Skin epidermis (tissue), 12 donors: ENCODE data around the gene EPB41L4B.
A peak's percentile ranks its signal among the peaks of the same experiment; 100 is the strongest.
"Not testable (repeated sequence)": the region's sequence is repeated elsewhere in the genome, so short reads cannot be mapped to it uniquely, and the experiment has no call there.

Source experiments
- H3K27ac ChIP-seq, 21 experiments: fragments of 200-600 bp; sonication (generic) in 11 of 21; one replicate each; pipeline ENCODE4 v1.5.0; 2020; ENCODE audit warnings: mild to moderate bottlenecking in 3 of 21, inconsistent platforms in 2 of 21, moderate library complexity in 2 of 21
- H3K4me3 ChIP-seq, 7 experiments: fragments of 200-600 bp; sonication (generic) in 2 of 7; one replicate each; pipeline ENCODE4 v1.5.0; 2020; ENCODE audit warnings: inconsistent platforms in 2 of 7, mild to moderate bottlenecking in 2 of 7, moderate library complexity in 1 of 7

Gene EPB41L4B

DNA sequence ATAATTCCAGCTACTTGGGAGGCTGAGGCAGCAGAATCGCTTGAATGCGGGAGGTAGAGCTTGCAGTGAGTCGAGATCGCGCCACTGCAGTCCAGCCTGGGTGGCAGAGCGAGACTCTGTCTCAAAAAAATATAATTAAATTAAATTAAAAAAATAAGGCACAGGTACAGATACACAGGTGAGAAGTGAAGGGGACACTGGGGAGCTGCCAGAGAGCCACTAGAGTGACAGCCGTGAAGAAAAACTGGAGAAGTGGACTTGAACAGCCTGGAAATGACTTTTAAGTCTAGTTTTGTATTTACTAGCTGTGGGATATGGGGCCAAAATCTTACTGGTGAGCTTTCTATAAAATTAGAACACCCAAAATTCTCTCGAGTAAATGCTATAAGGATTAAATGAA, 15.1 kb downstream of the EPB41L4B start:
- Histone ChIP-seq H3K27ac (no peak overlapping the region), H3K4me3 (no peak overlapping the region)

DNA sequence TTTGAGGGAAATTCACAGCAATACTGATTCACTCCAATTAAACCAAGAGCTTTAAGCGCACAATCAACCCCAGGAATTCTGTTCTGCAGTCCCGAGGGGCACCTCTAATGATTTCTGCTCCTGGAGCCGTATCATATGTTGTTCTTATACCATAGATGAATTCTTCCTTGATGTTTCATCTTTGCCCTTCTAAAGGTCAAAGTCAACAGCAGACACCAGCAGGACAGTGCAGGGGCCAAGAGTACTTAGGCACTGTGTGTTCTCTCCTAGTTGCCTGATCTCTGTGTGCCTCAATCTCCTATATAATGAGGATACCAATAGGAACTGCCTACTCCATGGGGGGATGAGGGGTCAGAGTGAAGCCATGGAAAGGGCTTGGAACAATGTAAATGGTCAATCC, 16.5 kb downstream of the EPB41L4B start:
- Histone ChIP-seq H3K27ac (no peak overlapping the region), H3K4me3 (no peak overlapping the region)

- no peak overlapping the region for H3K4me3 ChIP-seq
- no peak overlapping the region for H3K27ac ChIP-seq
These were observed 17.0 kb downstream of the EPB41L4B start for GRCh38 chr9:109303900-109304299.

GRCh38 chr9:109302606-109303005, 18.3 kb downstream of the EPB41L4B start:
- Histone ChIP-seq H3K27ac (no peak overlapping the region), H3K4me3 (no peak overlapping the region)

- no peak overlapping the region for H3K4me3 ChIP-seq
- no peak overlapping the region for H3K27ac ChIP-seq
These were observed 19.8 kb downstream of the EPB41L4B start for GRCh38 chr9:109301012-109301411.

DNA sequence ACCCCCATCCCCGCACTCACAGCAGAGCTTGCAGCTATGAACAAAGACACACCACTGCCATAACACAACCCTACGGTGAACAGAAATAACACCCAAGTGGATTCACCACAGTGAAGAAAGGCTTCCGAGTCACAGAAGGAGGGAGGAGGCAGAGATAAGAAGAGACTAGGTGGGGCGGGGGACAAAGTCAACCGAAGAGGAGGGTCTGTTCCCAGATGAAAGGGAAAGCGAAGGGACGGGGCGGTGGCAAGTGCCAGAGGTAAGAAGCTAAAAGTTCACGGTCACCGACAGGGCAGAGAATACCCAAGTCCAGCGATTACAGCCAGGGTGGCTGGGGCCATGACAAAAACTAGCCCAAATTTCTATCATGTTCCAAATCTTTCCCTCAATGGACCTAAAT, 21.0 kb downstream of the EPB41L4B start:
- no peak overlapping the region for H3K27ac ChIP-seq

DNA sequence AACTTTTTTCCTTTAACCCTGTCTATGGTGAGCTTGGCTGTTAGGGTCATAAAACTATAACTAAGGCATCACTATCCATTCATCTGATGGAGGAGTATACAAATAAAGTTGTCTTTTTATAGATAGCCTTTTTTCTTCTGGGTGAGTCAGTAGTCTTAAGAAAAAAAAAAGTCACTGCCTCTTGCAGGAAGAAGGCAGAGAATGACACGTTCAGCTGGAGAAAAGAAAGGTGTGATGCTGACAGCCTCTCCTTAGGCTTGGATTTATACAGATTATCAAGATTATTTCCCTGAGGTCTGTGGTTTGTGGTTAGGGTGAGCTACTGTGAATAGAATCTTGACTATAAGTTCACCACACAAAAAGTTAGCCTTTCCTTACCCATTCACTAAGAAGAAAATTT, 23.0 kb downstream of the EPB41L4B start:
- Histone ChIP-seq H3K4me3 (no peak overlapping the region), H3K27ac (no peak overlapping the region)

More for the DNA sequence above, 21.0 kb downstream of the EPB41L4B start:
- H3K4me3 ChIP-seq, result no peak overlapping the region

DNA sequence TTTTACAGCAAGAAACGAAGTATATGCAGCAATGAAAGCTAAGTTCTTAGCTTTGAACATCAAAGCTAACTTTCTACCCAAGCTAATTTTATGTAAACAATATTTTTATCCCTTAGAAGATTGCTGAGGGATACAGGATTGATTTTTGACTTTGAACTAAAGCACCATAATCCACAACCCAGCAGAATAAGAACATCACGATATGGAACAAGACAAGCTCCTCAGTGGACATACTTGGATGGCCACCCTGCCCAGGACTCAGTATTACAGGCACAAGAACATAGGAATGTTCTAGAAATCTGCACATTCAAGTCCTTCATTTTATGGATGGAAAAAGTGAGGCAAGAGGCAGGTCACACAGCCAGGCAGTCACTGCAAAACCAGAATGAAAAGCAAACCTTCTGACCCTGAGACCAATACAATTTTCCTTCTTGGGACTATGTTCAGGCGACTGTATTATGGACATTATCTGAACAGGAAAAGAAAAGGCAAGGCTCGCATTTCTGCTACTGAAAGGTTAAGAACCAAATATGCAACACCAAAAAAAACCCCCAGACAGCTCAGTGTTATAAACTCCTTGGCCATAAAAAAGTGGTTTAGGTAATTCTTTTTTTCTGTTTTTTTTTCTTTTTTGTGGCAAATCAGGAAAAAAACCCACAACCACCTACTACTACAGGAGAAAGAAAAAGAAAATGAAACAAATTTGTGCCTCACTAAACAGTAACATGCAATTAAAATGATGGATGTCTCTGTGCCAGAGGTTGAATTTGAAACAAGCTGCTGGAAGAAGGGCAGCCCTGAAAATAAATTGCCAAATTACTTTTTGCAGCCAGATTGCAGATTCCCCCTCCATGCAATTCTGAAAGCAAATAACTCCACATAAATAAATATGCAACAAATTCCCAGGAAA, 25.4 kb downstream of the EPB41L4B start:
- Histone ChIP-seq H3K27ac (no peak overlapping the region), H3K4me3 (no peak overlapping the region)

DNA sequence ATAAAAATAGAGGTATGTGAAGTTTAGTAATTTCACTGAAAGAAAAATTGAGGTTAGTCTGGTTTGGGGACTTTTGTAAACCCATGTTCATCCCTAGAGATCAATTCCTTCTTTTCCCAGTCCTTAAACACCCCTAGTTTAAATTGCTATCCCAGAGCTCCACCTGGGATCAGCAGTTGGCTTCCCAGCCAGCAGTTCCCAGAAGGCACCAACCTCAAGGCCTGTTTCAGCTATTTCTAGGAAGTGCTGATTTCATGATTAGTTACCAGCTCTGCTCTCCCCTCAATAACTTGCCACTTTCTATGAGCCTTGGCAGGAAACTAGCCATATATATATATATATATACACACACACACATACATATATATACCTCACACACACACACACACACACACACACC, 30.5 kb downstream of the EPB41L4B start:
- H3K4me3 ChIP-seq, result no peak overlapping the region
- peak overlapping the region in 1 of 21 experiments; percentile 6 for H3K27ac ChIP-seq

GRCh38 chr9:109289931-109290330, 30.9 kb downstream of the EPB41L4B start:
- no peak overlapping the region for H3K4me3 ChIP-seq
- peak overlapping the region in 1 of 21 experiments; percentile 6 for H3K27ac ChIP-seq

GRCh38 chr9:109289186-109289585, 31.7 kb downstream of the EPB41L4B start:
- Histone ChIP-seq H3K27ac (no peak overlapping the region), H3K4me3 (no peak overlapping the region)

DNA sequence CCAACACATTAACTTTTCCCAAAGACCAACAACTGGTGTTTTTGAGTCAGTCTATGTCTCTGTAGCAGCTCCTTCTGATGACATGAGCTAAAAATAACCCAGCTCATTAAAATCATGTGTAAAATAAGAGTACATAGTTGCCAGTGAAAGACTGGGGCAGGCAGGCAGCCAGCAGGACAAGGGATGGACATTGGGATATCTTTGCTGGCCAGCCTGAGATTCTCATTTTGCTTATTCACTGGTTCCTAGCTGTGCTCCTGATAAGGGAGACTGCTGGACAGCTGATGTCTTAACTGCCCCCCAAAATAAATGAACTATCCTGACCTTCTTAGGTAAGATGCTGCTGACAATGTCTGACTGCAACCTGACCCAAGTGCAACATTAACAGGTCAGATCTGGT, 33.9 kb downstream of the EPB41L4B start:
- H3K27ac ChIP-seq, result no peak overlapping the region
- no peak overlapping the region for H3K4me3 ChIP-seq

DNA sequence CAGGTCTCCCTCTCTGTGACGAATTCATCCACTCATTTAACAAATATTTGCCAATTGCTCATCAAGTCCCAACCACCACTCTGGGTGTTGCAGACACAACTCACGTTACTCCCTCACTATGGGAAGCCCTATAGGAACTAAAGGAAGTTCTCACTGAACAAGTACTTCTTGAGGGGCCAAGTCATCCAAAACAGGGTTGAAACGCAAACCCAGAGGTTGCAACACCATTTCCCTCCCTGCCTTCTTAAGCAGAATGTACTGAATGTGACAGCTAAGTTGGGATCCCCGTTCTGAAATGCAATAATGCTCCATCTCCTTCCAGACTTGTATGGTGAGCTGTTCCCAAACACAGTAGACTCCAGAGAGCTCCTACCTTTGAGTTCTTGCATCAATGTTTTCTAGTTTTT, 34.3 kb downstream of the EPB41L4B start:
- Histone ChIP-seq H3K4me3 (no peak overlapping the region), H3K27ac (no peak overlapping the region)

- H3K27ac ChIP-seq, result not testable (repeated sequence)
These were observed 37.2 kb downstream of the EPB41L4B start for GRCh38 chr9:109283672-109284071.

GRCh38 chr9:109283012-109283411, 37.8 kb downstream of the EPB41L4B start:
- no peak overlapping the region for H3K27ac ChIP-seq
- no peak overlapping the region for H3K4me3 ChIP-seq

More at GRCh38 chr9:109283672-109284071, 37.2 kb downstream of the EPB41L4B start:
- H3K4me3 ChIP-seq, result not testable (repeated sequence)

DNA sequence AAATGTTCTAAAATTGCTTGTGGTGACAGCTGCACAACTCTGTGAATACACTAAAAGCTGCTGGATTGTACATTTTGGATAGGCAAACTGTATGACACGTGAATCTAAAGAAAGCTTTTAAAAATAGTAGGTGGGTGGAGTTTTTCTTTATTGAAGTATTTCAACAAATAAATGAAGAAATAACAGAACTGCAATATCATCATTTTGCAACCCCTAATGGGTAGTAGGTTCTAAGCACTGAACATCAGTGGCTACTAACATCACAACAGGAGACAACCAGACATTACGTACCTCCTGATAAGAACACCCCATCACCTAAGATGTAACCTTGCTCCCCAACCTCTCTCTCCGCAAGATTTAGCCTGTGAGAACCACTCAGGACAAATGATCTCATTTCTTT, 38.6 kb downstream of the EPB41L4B start:
- no peak overlapping the region for H3K27ac ChIP-seq
- H3K4me3 ChIP-seq, result no peak overlapping the region

DNA sequence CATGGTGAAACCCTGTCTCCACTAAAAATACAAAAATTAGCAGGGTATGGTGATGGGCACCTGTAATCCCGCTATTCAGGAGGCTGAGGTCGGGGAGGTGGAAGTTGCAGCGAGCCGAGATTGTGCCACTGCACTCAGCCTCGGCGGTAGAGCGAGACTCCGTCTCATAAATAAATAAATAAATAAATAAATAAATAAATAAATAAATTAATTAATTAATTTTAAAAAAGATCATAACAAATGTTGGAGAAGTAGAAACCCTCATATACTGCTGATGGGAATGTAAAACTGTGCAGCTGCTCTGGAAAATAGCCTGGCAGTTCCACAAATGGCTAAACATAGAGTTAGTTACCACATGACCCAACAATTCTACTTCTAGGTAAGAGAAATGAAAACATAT, 39.3 kb downstream of the EPB41L4B start:
- H3K27ac ChIP-seq, result no peak overlapping the region
- H3K4me3 ChIP-seq, result no peak overlapping the region

- H3K27ac ChIP-seq, result no peak overlapping the region
- no peak overlapping the region for H3K4me3 ChIP-seq
These were observed 42.0 kb downstream of the EPB41L4B start for GRCh38 chr9:109278848-109279247.

- no peak overlapping the region for H3K4me3 ChIP-seq
These were observed 42.6 kb downstream of the EPB41L4B start for GRCh38 chr9:109278216-109278615.

DNA sequence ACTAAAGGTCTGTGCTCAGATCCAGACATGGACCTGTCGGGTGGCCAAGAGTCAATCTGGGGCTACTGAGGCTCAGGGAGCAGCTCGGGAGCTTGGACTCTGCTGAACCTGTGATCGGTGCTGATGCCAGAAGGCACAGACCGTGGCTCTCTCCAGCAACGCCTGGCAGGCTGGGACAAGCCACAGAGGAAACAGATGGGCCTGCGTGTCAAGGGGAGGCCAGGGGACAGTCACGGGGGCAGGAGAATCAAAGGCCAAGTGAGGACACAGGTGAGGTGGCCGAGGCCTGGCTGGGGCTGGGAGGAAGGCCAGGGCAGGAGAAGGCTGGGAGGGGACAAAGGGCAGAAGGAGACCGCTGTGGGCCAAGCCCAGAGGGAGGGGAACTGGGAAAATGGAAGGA, 43.4 kb downstream of the EPB41L4B start:
- H3K4me3 ChIP-seq, result no peak overlapping the region
- H3K27ac ChIP-seq, result no peak overlapping the region

More at GRCh38 chr9:109278216-109278615, 42.6 kb downstream of the EPB41L4B start:
- H3K27ac ChIP-seq, result no peak overlapping the region
